SH-SY5Y (cell line): ENCODE data around the gene CELA2B.

Source experiments
- GATA2 ChIP-seq: IDR thresholded peaks from 2 replicates; pipeline ENCODE4 v1.6.1; 2011; ENCODE audit warnings: mild to moderate bottlenecking, low read depth, low read length
- GATA3 ChIP-seq: IDR thresholded peaks from 2 replicates; pipeline ENCODE4 v1.6.1; 2011; ENCODE audit warnings: low read depth, mild to moderate bottlenecking, low read length, moderate library complexity

- TF ChIP-seq GATA2 (no peak), GATA3 (no peak)
Measured at GRCh38 chr1:15507278-15507677, 31.4 kb downstream of the CELA2B start.
